Trophoblast cell (in vitro differentiated cells and primary cell): ENCODE measurements around the gene PLSCR1.

Experiments
- DNase-seq, 2 donors: peaks; one replicate each; pipeline ENCODE4 v3.0.0-alpha.2; 2016
- H2AFZ ChIP-seq: 2 replicates; pipeline ENCODE4 v1.6.1; 2013; ENCODE audit warnings: low read length, moderate library complexity, mild to moderate bottlenecking; ENCODE audit not compliant: insufficient read depth, poor library complexity
- H2AK5ac ChIP-seq: 2 replicates; pipeline ENCODE4 v1.6.1; 2013; ENCODE audit warnings: mild to moderate bottlenecking, low read length
- H2BK120ac ChIP-seq: 2 replicates; pipeline ENCODE4 v1.6.1; 2013; ENCODE audit warnings: low read length, mild to moderate bottlenecking, moderate library complexity; ENCODE audit not compliant: insufficient read depth, poor library complexity
- H2BK12ac ChIP-seq: 2 replicates; pipeline ENCODE4 v1.6.1; 2013; ENCODE audit warnings: mild to moderate bottlenecking, low read length, moderate library complexity
- H2BK5ac ChIP-seq: 2 replicates; pipeline ENCODE4 v1.6.1; 2013; ENCODE audit warnings: low read length, low read depth, moderate library complexity, mild to moderate bottlenecking; ENCODE audit not compliant: poor library complexity
- H3K14ac ChIP-seq: 2 replicates; pipeline ENCODE4 v1.6.1; 2013; ENCODE audit warnings: mild to moderate bottlenecking, low read length
- H3K18ac ChIP-seq: 2 replicates; pipeline ENCODE4 v1.6.1; 2013; ENCODE audit warnings: mild to moderate bottlenecking, low read length
- H3K23ac ChIP-seq: 2 replicates; pipeline ENCODE4 v1.6.1; 2013; ENCODE audit warnings: low read length
- H3K27ac ChIP-seq: 2 replicates; pipeline ENCODE4 v1.5.1; 2013; ENCODE audit warnings: low read depth, mild to moderate bottlenecking, inconsistent platforms, low read length, moderate library complexity
- H3K27me3 ChIP-seq: 2 replicates; pipeline ENCODE4 v1.6.1; 2013; ENCODE audit warnings: inconsistent platforms, mild to moderate bottlenecking, low read length, moderate library complexity; ENCODE audit not compliant: insufficient read depth
- H3K36me3 ChIP-seq, 2 experiments: 1 replicate in 1 of 2; 2 replicates in 1 of 2; pipeline ENCODE4 v1.6.1; 2013; ENCODE audit warnings: low read length in 2 of 2, mild to moderate bottlenecking in 2 of 2, moderate library complexity in 1 of 2; ENCODE audit not compliant: insufficient read depth in 2 of 2, control insufficient read depth in 1 of 2
- H3K4ac ChIP-seq: 2 replicates; pipeline ENCODE4 v1.6.1; 2013; ENCODE audit warnings: low read depth, mild to moderate bottlenecking, low read length, moderate library complexity
- H3K4me1 ChIP-seq, 2 experiments: 1 replicate in 1 of 2; 2 replicates in 1 of 2; pipeline ENCODE4 v1.6.1; 2013; ENCODE audit warnings: low read length in 2 of 2, mild to moderate bottlenecking in 2 of 2, moderate library complexity in 1 of 2; ENCODE audit not compliant: insufficient read depth in 2 of 2, control insufficient read depth in 1 of 2
- H3K4me2 ChIP-seq: 2 replicates; pipeline ENCODE4 v1.6.1; 2013; ENCODE audit warnings: inconsistent platforms, mild to moderate bottlenecking, low read length, moderate library complexity
- H3K4me3 ChIP-seq: 2 replicates; pipeline ENCODE4 v1.5.1; 2013; ENCODE audit warnings: mild to moderate bottlenecking, low read depth, low read length, inconsistent platforms
- H3K79me1 ChIP-seq: one replicate; pipeline ENCODE4 v1.6.1; 2013; ENCODE audit warnings: low read length
- H3K79me2 ChIP-seq: 2 replicates; pipeline ENCODE4 v1.6.1; 2013; ENCODE audit warnings: low read length, mild to moderate bottlenecking; ENCODE audit not compliant: control insufficient read depth, insufficient read depth, poor library complexity
- H3K9ac ChIP-seq: 2 replicates; pipeline ENCODE4 v1.6.1; 2013; ENCODE audit warnings: mild to moderate bottlenecking, low read length
- H3K9me3 ChIP-seq: 2 replicates; pipeline ENCODE4 v1.6.1; 2013; ENCODE audit warnings: low read depth, mild to moderate bottlenecking, control low read depth, inconsistent platforms, low read length; ENCODE audit not compliant: insufficient read depth
- H4K12ac ChIP-seq: 2 replicates; pipeline ENCODE4 v1.6.1; 2013; ENCODE audit warnings: low read depth, mild to moderate bottlenecking, low read length, moderate library complexity
- H4K8ac ChIP-seq: 2 replicates; pipeline ENCODE4 v1.6.1; 2013; ENCODE audit warnings: low read depth, mild to moderate bottlenecking, low read length, moderate library complexity
- H4K91ac ChIP-seq: one replicate; pipeline ENCODE4 v1.6.1; 2013; ENCODE audit warnings: low read depth, mild to moderate bottlenecking, low read length, moderate library complexity
- WGBS: extraction: QIAGEN DNeasy Blood & Tissue Kit; methylation state at CpG from one replicate; pipeline ENCODE4 v1.1.7; 2013; ENCODE audit warnings: missing lambda C conversion rate; ENCODE audit not compliant: insufficient read length, insufficient coverage; ENCODE audit errors: extremely low coverage; 5-methylcytosine and 5-hydroxymethylcytosine counted together

PLSCR1 gene

DNA sequence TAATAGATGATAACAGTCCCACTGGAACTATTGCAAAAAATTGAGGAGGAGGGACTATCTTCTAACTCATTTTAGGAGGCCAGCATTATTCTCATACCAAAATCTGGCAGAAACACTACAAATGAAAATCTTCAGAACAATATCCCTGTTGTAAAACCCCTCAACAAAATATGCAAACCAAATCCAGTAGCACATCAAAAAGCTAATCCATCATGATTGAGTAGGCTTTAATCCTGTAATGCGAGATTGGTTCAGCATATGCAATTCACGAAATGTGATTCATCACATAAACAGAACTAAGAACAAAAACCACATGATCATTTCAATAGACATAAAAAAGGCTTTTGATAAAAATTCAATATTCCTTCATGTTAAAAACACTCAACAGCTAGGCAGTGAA, 51.2 kb downstream of the PLSCR1 start:
- Histone ChIP-seq H2AFZ (no peak overlapping the region), H3K14ac (no peak overlapping the region), H3K4ac (no peak overlapping the region), H4K8ac (no peak overlapping the region), H3K79me2 (no peaks in the 10 kb centered on the region), H3K9me3 (no peaks in the 10 kb centered on the region), H2BK120ac (no peak overlapping the region), H4K91ac (no peak overlapping the region), H3K4me3 (no peak overlapping the region), H3K4me2 (no peak overlapping the region), H3K27me3 (no peaks in the 10 kb centered on the region), H3K18ac (no peak overlapping the region), H3K79me1 (no peaks in the 10 kb centered on the region), H3K4me1 (no peaks in the 10 kb centered on the region), H4K12ac (no peak overlapping the region), H3K36me3 (no peaks in the 10 kb centered on the region), H2BK5ac (no peak overlapping the region), H2BK12ac (no peak overlapping the region), H3K27ac (no peak overlapping the region), H3K23ac (no peak overlapping the region), H3K9ac (no peak overlapping the region), H2AK5ac (no peak overlapping the region)
- WGBS, result no CpG with 5 or more reads among the region's 2 CpGs
- no peak for DNase-seq

DNA sequence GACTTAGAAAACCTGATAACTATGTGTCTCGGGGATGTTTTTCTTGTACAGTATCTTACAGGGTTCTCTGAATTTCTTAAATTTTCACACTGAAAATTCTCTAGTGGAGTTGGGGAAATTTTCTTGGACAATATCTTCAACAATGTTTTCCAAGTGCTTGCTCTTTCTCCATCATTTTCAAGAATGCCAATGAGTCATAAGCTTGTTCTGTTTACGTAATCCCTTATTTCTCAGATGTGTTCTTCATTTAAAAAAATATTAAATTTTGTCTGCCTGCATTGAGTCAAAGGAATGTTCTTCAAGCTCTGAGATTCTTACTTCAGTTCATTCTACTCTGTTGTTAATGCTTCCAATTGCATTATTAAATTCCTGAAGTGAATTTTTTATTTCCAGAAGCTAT, 53.1 kb downstream of the PLSCR1 start:
- H2BK120ac ChIP-seq, result no peak overlapping the region
- H3K9me3 ChIP-seq, result no peaks in the 10 kb centered on the region
- no peak overlapping the region for H2BK5ac ChIP-seq
- DNase-seq, result peak in 1 of 2 donors; percentile 29
- no peak overlapping the region for H3K23ac ChIP-seq
- H3K27me3 ChIP-seq, result no peaks in the 10 kb centered on the region
- H2BK12ac ChIP-seq, result no peak overlapping the region
- H3K18ac ChIP-seq, result no peak overlapping the region
- no peak overlapping the region for H3K27ac ChIP-seq
- no peaks in the 10 kb centered on the region for H3K79me1 ChIP-seq
- no peak overlapping the region for H2AFZ ChIP-seq
- no peak overlapping the region for H3K9ac ChIP-seq
- H4K91ac ChIP-seq, result no peak overlapping the region
- no peak overlapping the region for H4K8ac ChIP-seq
- WGBS, result no CpG with 5 or more reads among the region's 2 CpGs
- H3K79me2 ChIP-seq, result no peaks in the 10 kb centered on the region
- H3K36me3 ChIP-seq, result no peaks in the 10 kb centered on the region
- H4K12ac ChIP-seq, result no peak overlapping the region
- no peak overlapping the region for H2AK5ac ChIP-seq
- H3K4me2 ChIP-seq, result no peak overlapping the region
- no peak overlapping the region for H3K14ac ChIP-seq
- H3K4ac ChIP-seq, result no peak overlapping the region
- H3K4me3 ChIP-seq, result no peak overlapping the region
- H3K4me1 ChIP-seq, result no peaks in the 10 kb centered on the region

DNA sequence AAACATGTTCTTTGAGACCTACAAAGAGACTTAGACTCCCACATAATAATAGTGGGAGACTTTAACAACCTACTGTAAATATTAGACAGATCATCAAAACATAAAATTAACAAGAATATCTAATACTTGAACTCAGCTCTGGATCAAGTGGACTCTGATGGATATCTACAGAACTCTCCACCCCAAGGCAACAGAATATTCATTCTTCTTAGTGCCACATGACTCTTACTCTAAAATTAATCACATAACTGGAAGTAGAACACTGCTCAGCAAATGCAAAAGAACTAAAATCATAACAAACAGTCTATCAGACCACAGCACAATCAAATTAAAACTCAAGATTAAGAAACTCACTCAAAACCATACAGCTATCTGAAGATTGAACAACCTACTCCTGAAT, 59.1 kb downstream of the PLSCR1 start:
- no peak overlapping the region for H4K8ac ChIP-seq
- DNase-seq, result no peak
- H3K18ac ChIP-seq, result no peak overlapping the region
- H4K91ac ChIP-seq, result no peak overlapping the region
- H3K4me2 ChIP-seq, result no peak overlapping the region
- H2BK120ac ChIP-seq, result no peak overlapping the region
- no peak overlapping the region for H3K9ac ChIP-seq
- no peaks in the 10 kb centered on the region for H3K9me3 ChIP-seq
- H3K4me1 ChIP-seq, result peaks cover 0 to 3% of the 10 kb centered on the region in 2 experiments
- H2BK5ac ChIP-seq, result no peak overlapping the region
- no peaks in the 10 kb centered on the region for H3K79me2 ChIP-seq
- no peak overlapping the region for H3K4ac ChIP-seq
- no peaks in the 10 kb centered on the region for H3K79me1 ChIP-seq
- no peak overlapping the region for H4K12ac ChIP-seq
- H3K23ac ChIP-seq, result no peak overlapping the region
- H2AFZ ChIP-seq, result no peak overlapping the region
- no peak overlapping the region for H3K27ac ChIP-seq
- H3K36me3 ChIP-seq, result no peaks in the 10 kb centered on the region
- H3K27me3 ChIP-seq, result no peaks in the 10 kb centered on the region
- H2BK12ac ChIP-seq, result no peak overlapping the region
- no peak overlapping the region for H3K14ac ChIP-seq
- no peak overlapping the region for H3K4me3 ChIP-seq
- H2AK5ac ChIP-seq, result no peak overlapping the region

DNA sequence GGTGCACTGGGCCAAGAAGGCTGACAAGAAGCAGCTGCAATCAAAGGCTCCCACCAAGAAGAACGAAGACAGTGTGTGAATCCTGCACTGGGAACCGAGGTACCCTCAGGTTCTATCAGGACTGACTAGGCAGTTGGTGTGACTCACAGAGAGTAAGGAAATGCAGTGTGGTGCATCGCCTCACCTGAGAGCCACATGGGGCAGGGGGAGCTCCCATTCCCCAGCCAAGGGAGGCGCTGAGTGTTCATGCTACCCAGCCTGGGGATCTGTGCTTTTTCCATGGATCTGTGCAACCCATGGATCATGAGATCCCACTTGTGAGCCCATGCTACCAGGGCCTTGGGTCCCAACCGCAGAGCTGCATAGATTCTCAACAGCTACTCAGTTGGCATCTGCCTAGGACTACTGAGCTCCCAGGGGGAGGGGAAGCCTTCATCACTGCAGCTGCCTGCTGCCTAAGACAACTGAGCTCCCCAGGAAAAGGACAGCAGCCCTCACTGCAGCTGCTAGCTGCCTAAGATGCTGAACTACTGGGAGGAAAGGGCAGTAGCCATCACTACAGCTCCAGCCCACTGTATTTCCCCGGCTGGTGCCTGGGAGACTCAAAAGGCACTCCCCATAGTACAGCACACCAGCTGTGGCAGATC, 68.2 kb downstream of the PLSCR1 start:
- Histone ChIP-seq H3K14ac (no peak overlapping the region), H3K9ac (no peak overlapping the region), H3K36me3 (no peaks in the 10 kb centered on the region), H4K12ac (no peak overlapping the region), H3K4me2 (no peak overlapping the region), H3K4me3 (no peak overlapping the region), H2BK120ac (no peak overlapping the region), H3K79me2 (no peaks in the 10 kb centered on the region), H2BK5ac (no peak overlapping the region), H4K8ac (no peak overlapping the region), H3K23ac (no peak overlapping the region), H3K9me3 (no peaks in the 10 kb centered on the region), H3K4me1 (no peaks in the 10 kb centered on the region), H3K27ac (no peak overlapping the region), H3K79me1 (no peaks in the 10 kb centered on the region), H3K27me3 (no peaks in the 10 kb centered on the region), H4K91ac (no peak overlapping the region), H3K18ac (no peak overlapping the region), H3K4ac (no peak overlapping the region), H2AK5ac (no peak overlapping the region), H2BK12ac (no peak overlapping the region), H2AFZ (no peak overlapping the region)
- DNase-seq, result no peak
- no CpG with 5 or more reads among the region's 6 CpGs for WGBS
